Lower lobe of right lung (tissue), 2 donors: ENCODE data around the gene TRAF3IP3. TPM values are rescaled to one million over a fixed set of nuclear protein-coding genes. Genes with fewer than 3 reads are reported as not detected.

ENCODE experiments used
- ATAC-seq, 2 donors: fragments of 200-7000 bp; cut with Tn5 transposase; one replicate each; pipeline ENCODE4 v1.9.1; 2020 to 2022; ENCODE audit warnings: mild to moderate bottlenecking in 2 of 2, moderate library complexity in 2 of 2
- DNase-seq: peaks from one replicate; pipeline ENCODE4 v3.0.0-alpha.2; 2020
- H3K27ac ChIP-seq: fragments of 200-600 bp; one replicate; pipeline ENCODE4 v1.8.0; 2022
- H3K27me3 ChIP-seq: fragments of 200-600 bp; one replicate; pipeline ENCODE4 v1.8.0; 2022; ENCODE audit warnings: low read depth
- H3K36me3 ChIP-seq: fragments of 200-600 bp; one replicate; pipeline ENCODE4 v1.8.0; 2022; ENCODE audit warnings: mild to moderate bottlenecking
- H3K4me1 ChIP-seq: fragments of 200-600 bp; one replicate; pipeline ENCODE4 v1.8.0; 2022
- H3K4me3 ChIP-seq: fragments of 200-600 bp; one replicate; pipeline ENCODE4 v1.8.0; 2022; ENCODE audit warnings: mild to moderate bottlenecking
- H3K9me3 ChIP-seq: fragments of 200-600 bp; one replicate; pipeline ENCODE4 v1.8.0; 2022
- CTCF ChIP-seq: fragments of 200-600 bp; IDR thresholded peaks from one replicate; pipeline ENCODE4 v1.8.0; 2022; ENCODE audit warnings: antibody characterized with exemption, mild to moderate bottlenecking
- intact Hi-C: fragments of 100-400 bp; cut with DNase I; formaldehyde crosslinking; loops from one replicate; pipeline ENCODE4 v1.11.0; 2022
- total RNA-seq: library from RNA; stranded (reverse); fragmentation: NEBNext Ultra II Directional; extraction: Animal tissue kit (Norgen Biotek cat#: 25700); gene quantifications from one replicate; pipeline ENCODE4 v1.2.1, GENCODE V29; 2021
- donor health status: DM: no; HTN: yes; CAD: no; lungs with severe emphysema.

Gene TRAF3IP3
- total RNA-seq, 1 donor from 2014 or later = 12.4 TPM

GRCh38 chr1:209767706-209768105 is 11.9 kb downstream of the TRAF3IP3 start:
- H3K4me3 ChIP-seq = peak overlapping the region; percentile 44
- intact Hi-C loops = no loop called here
- DNase-seq = no peak
- no peaks in the 10 kb centered on the region for H3K27me3 ChIP-seq
- ATAC-seq = no peak
- peaks cover 30% of the 10 kb centered on the region for H3K4me1 ChIP-seq
- H3K27ac ChIP-seq = peak overlapping the region; percentile 15
- TF ChIP-seq CTCF = no peak
- H3K9me3 ChIP-seq = no peaks in the 10 kb centered on the region
- no peaks in the 10 kb centered on the region for H3K36me3 ChIP-seq

- ATAC-seq (peak; percentile 63 to 66), DNase-seq (no peak)
- peak overlapping the region; percentile 44 for H3K4me3 ChIP-seq
- no peaks in the 10 kb centered on the region for H3K36me3 ChIP-seq
- no peaks in the 10 kb centered on the region for H3K9me3 ChIP-seq
- H3K4me1 ChIP-seq = peaks cover 30% of the 10 kb centered on the region
- no peaks in the 10 kb centered on the region for H3K27me3 ChIP-seq
- H3K27ac ChIP-seq = peak overlapping the region; percentile 50
- no peak for TF ChIP-seq CTCF
- intact Hi-C loops = no loop called here
These were observed 12.5 kb downstream of the TRAF3IP3 start for GRCh38 chr1:209768354-209768774.

GRCh38 chr1:209769171-209769904 is 13.5 kb downstream of the TRAF3IP3 start:
- intact Hi-C loops = no loop called here
- peak overlapping the region; percentile 44 for H3K4me3 ChIP-seq
- H3K27me3 ChIP-seq = no peaks in the 10 kb centered on the region
- peaks cover 30% of the 10 kb centered on the region for H3K4me1 ChIP-seq
- ATAC-seq (peak; percentile 84 to 87), DNase-seq (peak; percentile 75)
- peak overlapping the region; percentile 50 for H3K27ac ChIP-seq
- H3K36me3 ChIP-seq = no peaks in the 10 kb centered on the region
- TF ChIP-seq CTCF = no peak
- H3K9me3 ChIP-seq = no peaks in the 10 kb centered on the region

GRCh38 chr1:209769971-209770370 is 14.1 kb downstream of the TRAF3IP3 start:
- no peak for TF ChIP-seq CTCF
- ATAC-seq = peak in 1 of 2 donors; percentile 18
- H3K9me3 ChIP-seq = no peaks in the 10 kb centered on the region

GRCh38 chr1:209770636-209771415 is 15.0 kb downstream of the TRAF3IP3 start:
- Histone ChIP-seq H3K4me1 (peaks cover 30% of the 10 kb centered on the region), H3K4me3 (no peak overlapping the region), H3K27ac (no peak overlapping the region), H3K36me3 (peaks cover 3% of the 10 kb centered on the region), H3K27me3 (no peaks in the 10 kb centered on the region), H3K9me3 (no peaks in the 10 kb centered on the region)
- no peak for DNase-seq
- intact Hi-C loops = no loop called here
- no peak for TF ChIP-seq CTCF
- ATAC-seq = no peak

More at GRCh38 chr1:209769971-209770370, 14.1 kb downstream of the TRAF3IP3 start:
- Histone ChIP-seq H3K4me1 (peaks cover 30% of the 10 kb centered on the region), H3K4me3 (peak overlapping the region; percentile 44), H3K27ac (peak overlapping the region; percentile 50), H3K27me3 (no peaks in the 10 kb centered on the region), H3K36me3 (peaks cover under 1% of the 10 kb centered on the region)
- intact Hi-C loops = no loop called here
- DNase-seq = no peak
